ENCODE results near the gene PTBP1.

PTBP1 gene

DNA sequence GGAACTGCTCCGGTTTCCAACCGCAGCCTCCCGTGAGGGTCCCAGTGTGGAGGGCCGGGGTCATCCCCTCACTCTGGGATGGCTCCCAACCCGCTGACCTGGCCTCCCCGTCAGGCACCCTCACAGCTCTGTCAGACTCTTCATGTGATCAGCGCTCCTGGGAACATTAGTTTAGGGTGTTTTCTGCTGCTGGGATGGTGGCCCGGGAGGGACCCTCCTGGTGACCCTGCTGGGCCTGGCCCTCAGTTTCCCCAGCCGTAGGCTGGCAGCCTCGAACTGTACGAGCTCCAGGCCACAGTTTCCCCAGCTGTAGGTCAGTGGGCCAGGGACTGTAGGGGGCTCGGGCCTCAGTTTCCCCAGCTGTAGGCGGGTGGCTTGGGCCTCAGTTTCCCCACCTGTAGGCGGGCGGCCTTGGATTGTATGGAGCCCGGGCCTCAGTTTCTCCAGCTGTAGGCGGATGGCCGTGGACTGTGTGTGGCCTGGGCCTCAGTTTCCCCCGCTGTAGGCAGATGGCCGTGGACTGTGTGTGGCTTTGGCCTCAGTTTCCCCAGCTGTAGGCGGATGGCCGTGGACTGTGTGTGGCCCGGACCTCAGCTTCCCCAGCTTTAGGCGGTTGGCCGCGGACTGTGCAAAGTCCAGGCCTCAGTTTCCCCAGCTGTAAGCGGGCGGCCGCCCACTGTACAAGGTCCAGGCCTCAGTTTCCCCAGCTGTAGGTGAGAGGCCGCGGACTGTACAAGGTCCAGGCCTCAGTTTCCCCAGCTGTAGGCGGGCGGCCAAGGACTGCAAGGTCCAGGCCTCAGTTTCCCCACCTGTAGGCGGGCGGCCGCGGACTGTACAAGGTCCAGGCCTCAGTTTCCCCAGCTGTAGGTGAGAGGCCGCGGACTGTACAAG is 1.3 kb upstream of the PTBP1 start:
- DNase-seq (ENCODE audit: low read depth in 2 of 3, low spot score in 2 of 3): no peak

DNA sequence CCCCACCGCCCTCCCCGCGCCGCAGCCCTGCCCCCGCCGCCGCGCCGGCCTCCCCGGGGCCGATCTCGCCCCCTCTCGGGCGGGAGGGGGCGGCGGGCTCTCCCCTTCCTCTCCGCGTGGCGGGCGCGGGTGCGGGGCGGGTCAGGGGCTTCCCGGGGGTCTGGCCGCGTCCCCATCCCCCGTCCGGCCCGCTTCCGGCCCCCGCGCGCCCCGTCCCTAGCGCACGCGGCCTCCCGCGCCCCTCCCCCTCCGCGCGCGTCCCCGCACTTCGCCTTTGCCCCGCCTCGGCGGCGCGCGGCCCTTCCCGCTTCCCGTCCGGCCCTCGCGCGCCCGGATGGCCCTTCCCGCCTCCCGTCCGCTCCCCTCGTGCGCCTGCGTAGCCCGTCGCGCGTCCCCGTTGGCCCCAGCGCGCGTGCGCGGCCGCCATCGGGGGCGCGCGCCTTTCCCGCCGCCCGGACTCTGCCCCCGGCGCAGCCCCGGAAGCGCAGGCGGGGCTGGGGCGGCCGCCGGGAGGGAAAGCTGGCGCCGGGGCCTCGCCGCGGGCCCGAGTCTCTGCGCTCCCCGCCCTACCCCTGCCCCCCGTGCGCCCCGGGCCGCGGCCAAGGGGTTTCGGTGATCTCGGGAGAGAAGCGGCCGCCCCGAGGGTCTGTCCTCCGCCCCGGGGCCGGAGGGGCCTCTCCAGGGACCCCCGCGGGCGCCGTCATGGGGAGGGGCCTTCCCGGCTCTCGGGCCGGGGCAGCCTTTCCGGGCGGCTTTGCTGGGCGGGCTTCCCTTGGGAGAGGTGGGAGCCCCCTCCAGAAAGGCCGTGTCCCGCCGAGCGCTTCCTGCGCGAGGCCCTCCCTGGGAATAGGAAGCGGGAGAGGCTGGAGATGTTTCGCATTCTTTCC is 519 bp downstream of the PTBP1 start:
- DNase-seq (ENCODE audit: low read depth in 2 of 3, low spot score in 2 of 3): peak; percentile 73 to 86 (median 79)

DNA sequence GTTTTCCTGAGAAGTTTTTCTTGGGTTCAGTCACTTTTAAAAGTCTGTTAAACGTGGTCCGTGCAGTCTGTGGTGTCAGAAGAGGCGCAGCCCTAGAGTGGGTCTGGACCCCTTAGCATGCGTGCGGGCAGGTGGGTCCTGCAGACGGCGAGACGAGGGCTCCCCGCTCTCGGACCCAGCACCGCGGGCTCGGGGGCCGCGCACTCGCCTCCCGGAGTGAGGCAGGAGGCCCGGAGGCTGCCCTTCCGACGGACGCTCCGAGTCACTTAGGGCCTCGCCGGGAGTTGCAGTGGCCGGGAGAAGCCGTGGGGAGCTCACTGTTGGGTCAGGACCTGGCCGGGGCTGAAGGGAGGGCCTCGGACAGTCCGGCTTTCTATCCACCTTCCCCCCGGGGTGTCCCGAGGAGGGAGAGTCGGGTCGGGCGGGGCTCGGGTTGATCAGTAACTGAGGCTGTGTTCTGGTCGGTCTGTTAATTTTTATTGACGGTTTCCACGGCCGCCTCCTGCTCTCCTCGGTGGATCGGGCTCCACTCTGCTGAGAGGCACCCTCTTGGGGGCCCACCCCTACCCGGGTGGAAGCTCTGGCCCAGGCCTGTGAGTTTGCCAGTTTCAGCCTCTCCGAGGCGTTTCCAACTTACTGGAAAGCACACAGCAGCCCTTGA is 1.3 kb downstream of the PTBP1 start:
- DNase-seq (ENCODE audit: low read depth in 2 of 3, low spot score in 2 of 3): no peak

GRCh38 chr19:799076-799881 is 2.0 kb downstream of the PTBP1 start:
- DNase-seq (ENCODE audit: low read depth in 2 of 3, low spot score in 2 of 3): no peak

- no peak for DNase-seq (ENCODE audit: low read depth in 2 of 3, low spot score in 2 of 3)
Measured at GRCh38 chr19:800360-801029, 3.2 kb downstream of the PTBP1 start.

DNA sequence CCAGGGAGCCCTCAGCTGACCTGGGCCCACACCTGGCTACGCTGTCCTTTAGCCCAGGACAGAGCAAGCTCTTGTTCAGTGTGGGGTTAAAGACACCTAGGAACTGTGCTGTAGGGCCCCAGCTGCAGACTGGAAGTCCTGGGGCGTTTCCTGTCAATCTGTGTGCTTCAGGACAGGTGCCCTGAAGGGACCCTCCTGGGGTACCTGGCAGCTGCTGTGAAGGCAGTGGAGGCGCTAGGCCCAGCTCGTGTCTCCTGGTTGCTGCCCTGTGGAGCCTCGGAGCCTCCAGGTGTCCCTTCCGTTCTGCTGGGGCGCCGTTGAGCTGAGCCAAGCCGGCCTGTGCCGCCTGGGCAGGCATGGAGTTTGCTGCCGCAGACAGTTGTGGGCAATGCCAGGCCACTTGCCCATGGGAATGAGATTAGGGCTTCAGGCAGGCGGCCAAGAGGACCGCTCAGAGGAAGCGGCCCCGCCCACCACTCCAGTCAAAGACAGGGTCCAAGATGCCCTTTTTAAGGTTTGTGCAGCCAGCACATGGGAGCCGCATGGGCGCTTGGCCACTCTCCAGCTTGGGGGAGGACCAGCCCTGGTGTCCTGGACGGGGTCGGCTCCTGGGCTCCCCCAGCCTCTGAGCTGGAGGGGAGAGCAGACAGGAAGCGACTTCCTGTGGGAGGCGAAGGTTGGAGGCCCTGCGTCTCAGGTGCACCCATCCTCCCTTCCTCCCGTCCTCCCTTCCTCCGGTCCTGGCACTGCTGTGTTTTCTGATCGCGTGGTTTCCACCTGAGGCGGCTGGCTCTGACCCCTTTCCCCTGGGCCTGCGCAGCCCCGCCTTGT is 4.0 kb downstream of the PTBP1 start:
- no peak for DNase-seq (ENCODE audit: low read depth in 2 of 3, low spot score in 2 of 3)

- no peak for DNase-seq (ENCODE audit: low read depth in 2 of 3, low spot score in 2 of 3)
Measured at GRCh38 chr19:801861-802497, 4.7 kb downstream of the PTBP1 start.

- no peak for DNase-seq (ENCODE audit: low read depth in 2 of 3, low spot score in 2 of 3)
Measured at GRCh38 chr19:802498-803098, 5.3 kb downstream of the PTBP1 start.

DNA sequence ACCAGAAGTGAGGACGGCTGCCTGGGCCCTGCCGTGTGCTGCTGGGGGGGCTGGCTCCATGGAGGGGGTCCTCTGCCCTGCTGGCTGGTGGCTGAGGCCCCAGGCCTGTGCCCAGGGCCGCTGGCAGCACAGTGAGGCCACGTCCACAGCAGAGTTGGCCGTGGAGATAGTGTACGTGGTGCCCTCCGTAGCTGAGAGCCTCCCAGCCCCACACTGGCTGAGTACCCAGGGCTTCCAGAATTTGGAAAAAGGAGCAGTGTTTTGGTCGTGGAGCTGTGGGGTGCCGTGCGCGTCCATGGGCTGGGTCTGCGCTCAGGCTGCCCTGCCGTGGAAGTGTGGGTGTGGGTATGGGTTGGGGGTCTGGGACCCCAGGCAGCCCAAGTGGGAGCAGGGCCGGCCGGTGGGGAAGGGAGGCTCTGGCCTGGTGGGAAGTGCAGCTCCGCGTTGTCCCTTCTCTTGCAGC is 5.9 kb downstream of the PTBP1 start:
- no peak for DNase-seq (ENCODE audit: low read depth in 2 of 3, low spot score in 2 of 3)

DNA sequence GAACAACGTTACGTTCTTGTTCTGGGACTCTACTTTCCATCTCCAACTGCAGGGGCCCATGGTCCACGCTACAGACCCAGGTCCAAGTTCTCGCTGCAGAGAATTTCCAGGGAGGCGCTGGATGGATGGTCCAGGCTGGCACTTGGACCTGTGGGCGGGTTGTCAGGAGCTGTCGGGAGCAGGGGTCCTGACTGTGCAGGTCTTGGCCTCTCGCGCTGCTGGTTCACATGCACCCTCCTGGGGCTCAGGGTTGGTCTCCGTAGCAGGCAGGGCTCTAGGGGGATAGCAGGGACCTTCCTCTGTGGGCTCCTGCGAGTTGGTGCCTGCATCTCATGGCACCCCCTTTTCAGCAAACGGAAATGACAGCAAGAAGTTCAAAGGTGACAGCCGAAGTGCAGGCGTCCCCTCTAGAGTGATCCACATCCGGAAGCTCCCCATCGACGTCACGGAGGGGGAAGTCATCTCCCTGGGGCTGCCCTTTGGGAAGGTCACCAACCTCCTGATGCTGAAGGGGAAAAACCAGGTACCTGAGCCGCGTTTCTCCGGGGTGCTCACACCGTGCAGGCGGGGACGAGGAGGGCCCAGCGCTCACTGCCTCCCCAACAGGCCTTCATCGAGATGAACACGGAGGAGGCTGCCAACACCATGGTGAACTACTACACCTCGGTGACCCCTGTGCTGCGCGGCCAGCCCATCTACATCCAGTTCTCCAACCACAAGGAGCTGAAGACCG is 6.6 kb downstream of the PTBP1 start:
- DNase-seq (ENCODE audit: low read depth in 2 of 3, low spot score in 2 of 3): no peak

- DNase-seq (ENCODE audit: low read depth in 2 of 3, low spot score in 2 of 3): no peak
Measured at GRCh38 chr19:804419-805165, 7.3 kb downstream of the PTBP1 start.

- no peak for DNase-seq (ENCODE audit: low read depth in 2 of 3, low spot score in 2 of 3)
Measured at GRCh38 chr19:805166-805551, 7.9 kb downstream of the PTBP1 start.

DNA sequence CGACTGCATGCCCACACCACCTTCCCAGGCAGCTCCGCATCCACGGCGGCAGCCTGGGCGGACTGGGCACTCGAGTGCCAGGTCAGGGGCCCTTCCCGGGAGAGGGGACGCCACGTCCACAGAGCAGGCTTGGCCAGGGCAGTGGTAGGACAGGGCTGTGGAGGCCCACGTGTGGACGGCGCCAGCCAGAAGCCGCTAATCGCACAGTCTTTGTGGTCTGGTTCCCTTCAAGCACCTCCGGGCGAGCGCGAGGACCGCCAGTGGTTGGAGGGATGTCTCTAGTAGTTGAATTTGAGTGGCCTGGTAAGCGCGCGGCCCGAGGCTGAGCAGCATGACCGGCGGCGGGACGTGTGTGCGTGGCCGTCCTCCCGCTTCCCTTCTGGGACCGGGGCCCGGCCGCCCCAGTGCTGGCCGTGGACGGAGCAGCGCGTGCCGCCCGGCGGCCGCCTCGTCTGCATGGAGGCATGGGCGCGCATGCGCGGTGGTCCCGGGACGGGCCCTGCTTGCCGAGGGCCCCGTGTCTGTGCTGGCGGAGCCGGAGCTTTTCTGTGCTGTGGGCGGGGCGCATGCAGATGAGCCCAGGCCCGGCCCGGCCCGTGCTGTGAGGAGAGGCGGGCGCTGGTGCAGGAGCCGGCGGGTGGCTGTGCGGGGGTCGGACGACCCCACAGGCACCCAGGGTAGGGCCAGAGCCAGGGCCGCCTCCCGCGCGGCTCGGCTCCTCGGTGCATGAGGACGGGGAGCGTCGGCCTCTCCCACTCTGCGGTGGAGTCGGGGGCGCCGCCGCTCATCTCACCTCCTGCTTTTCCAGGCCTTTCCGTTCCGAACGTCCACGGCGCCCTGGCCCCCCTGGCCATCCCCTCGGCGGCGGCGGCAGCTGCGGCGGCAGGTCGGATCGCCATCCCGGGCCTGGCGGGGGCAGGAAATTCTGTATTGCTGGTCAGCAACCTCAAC is 8.6 kb downstream of the PTBP1 start:
- no peak for DNase-seq (ENCODE audit: low read depth in 2 of 3, low spot score in 2 of 3)

DNA sequence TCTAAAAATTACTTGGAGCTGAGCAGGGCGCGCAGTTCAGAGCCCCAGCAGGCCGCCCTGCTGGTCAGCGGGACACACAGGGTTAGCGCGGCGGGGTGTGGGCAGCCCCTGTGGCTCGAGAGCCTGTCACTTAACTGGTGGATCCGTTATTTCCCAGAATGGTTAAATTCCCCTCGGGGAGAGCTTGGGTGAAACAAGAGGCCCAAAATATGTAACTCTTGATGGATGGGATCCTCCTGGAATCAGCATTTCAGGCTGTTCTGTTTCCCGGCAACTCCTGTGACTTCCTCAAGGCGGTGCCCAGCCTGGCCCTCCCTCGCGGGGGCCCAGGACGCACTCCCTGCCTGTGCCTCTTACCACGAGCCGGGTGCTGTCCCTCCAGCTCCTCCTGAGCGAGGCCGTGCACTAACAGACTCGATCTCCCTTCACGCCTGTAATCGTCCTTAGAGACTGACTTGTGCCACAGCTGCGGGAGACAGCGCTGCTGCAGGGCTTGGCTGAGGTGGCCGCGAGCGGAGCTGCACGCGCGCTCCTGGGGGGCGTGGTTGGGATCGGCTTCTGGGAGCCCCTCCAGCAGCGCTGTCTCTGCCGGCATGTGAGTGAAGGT is 9.7 kb downstream of the PTBP1 start:
- DNase-seq (ENCODE audit: low read depth in 2 of 3, low spot score in 2 of 3): no peak

DNA sequence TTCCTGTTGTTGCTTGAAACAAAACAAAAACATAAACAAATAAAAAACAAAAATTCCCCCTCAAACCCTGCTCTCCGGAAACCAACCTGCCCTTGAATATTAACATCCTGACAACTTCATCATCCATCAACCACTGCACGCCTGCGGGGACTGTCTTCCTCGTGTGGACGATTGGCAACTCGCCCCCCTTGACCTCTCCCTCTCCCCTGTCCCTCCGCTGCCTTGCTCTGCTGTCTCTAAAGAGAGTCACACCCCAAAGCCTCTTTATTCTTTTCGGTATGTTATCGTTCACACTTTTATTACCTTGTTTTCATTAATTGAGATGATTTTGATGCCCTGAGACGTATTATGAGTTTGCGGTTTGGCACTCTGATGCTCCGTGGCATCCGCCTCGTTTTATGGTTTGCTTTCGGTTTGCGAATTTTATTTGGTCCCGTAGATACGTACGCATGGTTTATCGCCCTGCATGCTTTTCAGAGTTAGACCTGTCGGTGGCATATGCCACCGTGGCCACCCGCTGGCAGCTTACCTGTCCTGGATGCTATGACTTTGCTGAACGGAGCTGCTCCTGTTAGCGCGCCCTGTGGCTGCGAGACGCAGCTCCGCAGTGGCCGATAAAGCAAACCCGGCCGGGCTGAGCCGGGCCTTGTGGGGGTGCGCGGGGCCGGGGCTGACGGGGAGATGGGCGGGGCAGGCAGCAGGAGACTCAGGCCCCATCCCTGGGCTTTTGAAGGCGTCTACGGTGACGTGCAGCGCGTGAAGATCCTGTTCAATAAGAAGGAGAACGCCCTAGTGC is 10.6 kb downstream of the PTBP1 start:
- DNase-seq (ENCODE audit: low read depth in 2 of 3, low spot score in 2 of 3): no peak
